ENCODE measurements around the gene RIMBP3C.
"Not testable (repeated sequence)": the region's sequence is repeated elsewhere in the genome, so short reads cannot be mapped to it uniquely, and the experiment has no call there.

The RIMBP3C gene

GRCh38 chr22:21526705-21527500 is 24.4 kb downstream of the RIMBP3C start:
- DNase-seq: not testable (repeated sequence)

GRCh38 chr22:21516970-21517764 is 34.1 kb downstream of the RIMBP3C start:
- DNase-seq: not testable (repeated sequence)

- DNase-seq: not testable (repeated sequence)
These were observed 34.7 kb downstream of the RIMBP3C start for GRCh38 chr22:21516522-21516921.

DNA sequence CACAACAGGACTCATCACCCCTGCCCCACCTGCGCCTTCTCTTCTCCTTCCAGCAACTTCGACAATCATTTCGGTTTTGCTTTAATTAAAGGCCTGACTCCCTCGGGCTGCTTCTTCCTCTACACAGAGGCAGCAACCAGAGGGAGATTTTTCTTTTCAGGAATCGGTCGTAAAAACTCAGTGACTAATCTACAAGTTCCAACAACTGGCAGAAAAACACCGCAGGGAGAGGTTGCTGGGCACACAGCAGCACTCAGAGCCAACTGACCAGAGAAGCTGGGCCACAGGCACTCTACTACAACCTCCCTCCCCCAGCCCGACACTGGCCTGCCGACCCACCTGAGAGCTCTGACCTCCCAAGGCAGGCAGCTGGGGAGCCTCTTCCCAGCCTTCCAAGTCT is 36.0 kb downstream of the RIMBP3C start:
- DNase-seq: not testable (repeated sequence)

DNA sequence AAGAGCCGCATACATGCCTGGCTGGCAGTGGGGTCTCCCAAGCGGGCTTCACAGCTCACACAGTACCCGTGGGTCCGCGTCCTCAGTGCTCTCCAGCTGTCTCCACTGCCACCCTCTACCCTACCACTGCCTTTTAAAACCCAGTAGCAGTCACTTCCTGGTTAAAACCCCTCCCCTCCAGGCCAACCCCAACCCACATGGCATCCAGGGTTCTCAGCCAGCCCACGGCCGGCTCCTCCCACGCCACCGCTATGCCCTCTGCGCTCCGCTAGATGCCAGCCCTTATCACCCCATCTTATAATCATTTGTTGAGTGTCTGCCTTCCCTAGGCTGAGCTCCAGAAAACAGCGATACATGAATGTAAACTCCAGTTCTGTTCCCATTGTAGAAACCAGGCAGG is 37.1 kb downstream of the RIMBP3C start:
- DNase-seq: not testable (repeated sequence)

- not testable (repeated sequence) for DNase-seq
These were observed 39.2 kb downstream of the RIMBP3C start for GRCh38 chr22:21512022-21512421.

- DNase-seq: not testable (repeated sequence)
These were observed 40.9 kb downstream of the RIMBP3C start for GRCh38 chr22:21510397-21510796.

DNA sequence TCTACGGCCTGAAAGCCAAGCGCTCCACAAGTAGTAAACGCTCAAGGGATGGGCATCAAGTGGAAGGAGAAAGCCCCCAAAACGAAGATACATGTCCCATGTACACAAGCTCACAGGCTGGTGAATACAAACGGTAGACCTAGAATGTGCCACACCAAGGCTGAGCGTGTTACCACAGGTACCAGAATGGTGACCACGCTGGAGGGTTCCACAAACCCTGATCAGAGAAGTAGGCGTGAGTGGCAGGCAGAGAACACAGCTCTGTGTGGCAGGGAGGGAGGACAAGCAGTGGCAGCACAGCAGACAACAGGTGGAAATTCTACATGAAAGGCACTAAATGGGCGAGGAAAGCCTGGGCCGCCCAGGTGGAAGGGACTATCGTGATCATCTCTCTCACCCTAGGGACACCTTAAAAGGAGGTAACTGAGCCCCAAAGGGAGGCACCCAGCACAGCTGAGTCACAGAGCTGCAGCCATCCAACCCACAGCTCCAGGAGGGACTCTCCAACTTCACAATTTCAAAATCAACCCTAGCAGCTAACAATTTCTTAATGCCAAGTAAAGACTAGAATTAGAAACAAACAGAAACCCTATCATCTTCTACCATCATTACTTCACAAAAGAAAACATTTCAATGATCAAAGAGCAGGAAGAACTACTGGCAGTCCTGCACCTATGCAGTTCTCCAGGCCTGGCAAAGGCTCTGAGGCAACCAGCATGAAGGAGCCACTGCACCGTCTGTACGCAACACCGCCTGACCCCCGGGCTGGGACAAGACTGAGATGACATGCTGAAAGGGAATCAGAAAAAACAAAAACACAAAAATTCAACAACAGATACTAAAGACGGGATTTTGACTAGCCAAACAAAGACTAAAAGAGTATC is 51.4 kb downstream of the RIMBP3C start:
- DNase-seq: not testable (repeated sequence)

GRCh38 chr22:21498489-21498888 is 52.8 kb downstream of the RIMBP3C start:
- DNase-seq: not testable (repeated sequence)

DNA sequence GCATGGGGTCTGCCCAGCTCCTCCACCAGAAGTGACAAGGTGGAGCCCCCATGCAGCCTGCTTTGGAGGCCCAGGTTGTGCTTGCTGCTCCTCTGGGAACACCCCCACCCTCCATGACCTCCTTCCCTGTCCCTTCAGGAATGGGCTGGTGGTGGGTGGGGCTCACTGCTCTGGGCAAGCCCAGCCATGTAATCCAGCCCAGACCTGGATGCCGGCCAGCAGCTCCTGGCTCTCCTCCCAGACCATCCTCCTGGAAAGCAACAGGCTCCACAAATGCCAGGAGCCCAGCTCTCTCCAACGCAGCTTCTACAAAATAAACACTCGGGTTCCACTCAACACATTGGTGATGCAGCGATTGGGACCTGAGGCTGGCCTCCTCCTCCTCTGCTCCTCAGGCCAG is 53.3 kb downstream of the RIMBP3C start:
- not testable (repeated sequence) for DNase-seq
